HG02970 (cell line): ENCODE data around the gene SMPD3.

ENCODE experiments used
- ATAC-seq: cut with Tn5 transposase; IDR thresholded peaks from one replicate; pipeline ENCODE4 v1.9.1; 2021; ENCODE audit warnings: mild to moderate bottlenecking, moderate library complexity, moderate number of reproducible peaks; ENCODE audit not compliant: unreplicated experiment, low FRiP score

SMPD3 gene

DNA sequence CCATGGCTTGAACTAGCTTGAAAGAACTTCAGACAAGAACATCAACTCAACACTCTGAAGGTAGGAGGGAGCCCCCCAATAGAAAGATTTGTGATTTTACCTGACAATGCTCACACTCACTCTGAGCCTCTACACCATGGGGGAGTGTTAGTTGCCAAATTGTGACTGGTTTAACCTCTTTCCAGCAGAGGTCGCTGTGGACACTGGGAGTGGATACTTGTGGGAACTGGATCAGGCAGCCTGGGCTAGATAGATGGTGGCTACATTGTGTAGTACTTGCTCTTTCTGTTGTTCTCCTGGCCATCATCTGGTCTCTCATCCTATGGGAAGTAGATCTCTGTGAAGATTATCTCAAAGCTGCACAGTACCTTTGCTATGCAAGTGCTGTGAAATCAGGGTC is 2.9 kb downstream of the SMPD3 start:
- no peak for ATAC-seq

DNA sequence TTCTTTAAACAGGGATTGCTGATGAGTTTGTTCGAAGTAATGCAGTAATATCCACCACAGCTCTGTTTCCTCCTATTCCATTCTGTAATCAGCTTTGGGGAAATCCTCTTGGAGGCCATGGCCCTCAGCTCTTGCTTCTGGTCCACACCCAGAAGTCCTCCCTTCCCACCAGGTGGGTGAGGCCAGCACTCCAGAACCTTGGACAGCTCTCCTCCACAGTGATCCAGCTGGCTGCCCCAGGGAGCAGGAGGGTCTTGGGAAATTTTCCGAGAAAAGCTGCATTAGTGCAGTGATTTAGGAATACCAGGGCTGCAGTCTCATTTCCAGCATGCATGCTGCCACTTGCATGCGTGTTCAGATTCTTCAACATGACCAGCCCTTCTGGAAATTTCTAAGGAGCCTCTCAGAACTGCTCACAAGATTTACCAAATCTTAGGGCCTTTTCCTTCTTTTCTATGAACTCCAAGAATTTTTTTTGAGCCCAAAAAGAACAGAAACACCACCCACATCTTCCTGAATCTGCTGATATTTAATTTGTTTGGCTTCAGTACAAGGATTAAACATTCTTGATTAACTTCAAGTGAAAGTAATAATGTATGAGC is 4.2 kb downstream of the SMPD3 start:
- ATAC-seq, result no peak

DNA sequence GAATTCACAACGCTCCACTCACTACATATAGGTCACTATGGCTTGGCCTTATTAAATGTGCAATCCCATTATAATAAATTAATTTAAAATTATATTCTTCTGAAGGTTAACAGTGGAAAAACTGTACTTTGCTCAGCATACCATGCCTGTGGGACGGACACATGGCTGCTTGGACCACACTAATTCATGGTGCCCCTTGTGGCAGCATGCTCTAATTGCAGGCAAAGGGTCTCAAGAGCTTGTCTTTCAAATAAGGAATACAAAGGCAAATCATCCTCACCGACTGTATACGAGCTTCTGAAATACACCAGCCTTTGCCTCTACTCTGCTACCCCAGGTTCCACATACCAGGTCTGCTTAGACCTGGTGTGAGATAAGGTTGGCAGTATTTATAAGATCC is 11.7 kb downstream of the SMPD3 start:
- no peak for ATAC-seq

DNA sequence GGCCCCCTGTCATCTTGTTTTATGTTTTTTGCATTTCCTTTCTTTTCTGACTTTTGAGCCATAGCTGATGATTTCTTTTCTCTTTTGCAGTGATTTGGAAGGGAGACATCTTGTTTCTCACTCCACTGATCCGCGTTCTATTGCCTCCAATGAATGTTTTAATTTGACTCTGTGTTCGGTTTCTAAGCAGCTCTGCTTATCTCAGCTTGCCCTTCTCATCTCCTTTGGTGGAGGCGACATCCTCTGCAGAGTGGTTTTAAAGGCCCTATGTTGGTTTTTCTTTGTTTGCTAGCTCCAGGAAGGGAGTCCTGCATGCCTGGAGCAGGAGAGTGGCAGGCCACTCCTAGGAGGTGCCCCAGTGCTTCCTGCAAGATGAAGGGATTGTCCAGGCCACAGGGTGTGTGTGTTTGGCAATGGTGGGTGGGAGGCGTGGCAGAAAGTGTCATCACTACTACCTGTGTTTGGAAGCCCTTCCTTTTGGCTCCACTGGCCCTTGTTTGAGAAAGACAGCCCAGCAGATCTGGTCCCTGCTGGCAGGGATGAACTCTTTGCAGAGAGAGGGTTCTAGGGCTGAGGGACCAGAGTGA is 13.6 kb downstream of the SMPD3 start:
- no peak for ATAC-seq

DNA sequence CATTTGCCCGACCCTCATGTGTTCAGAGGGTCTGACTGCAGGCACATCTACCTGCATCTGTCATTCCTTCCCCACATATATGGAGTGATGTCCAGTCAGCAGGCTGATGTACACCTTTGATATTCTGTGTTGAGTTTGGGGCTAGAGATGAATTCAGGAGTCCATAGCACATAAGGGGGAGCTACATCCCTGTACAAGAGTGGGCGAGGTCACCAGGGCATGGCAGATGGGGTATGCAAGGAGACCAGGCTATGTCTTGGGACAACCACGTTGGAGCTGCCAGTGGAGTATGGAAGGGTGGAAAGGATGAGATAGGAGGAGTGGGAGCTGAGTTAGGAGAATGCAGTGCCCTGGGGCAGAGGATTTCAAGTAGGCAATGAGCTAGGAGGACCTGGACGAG is 15.0 kb downstream of the SMPD3 start:
- no peak for ATAC-seq

DNA sequence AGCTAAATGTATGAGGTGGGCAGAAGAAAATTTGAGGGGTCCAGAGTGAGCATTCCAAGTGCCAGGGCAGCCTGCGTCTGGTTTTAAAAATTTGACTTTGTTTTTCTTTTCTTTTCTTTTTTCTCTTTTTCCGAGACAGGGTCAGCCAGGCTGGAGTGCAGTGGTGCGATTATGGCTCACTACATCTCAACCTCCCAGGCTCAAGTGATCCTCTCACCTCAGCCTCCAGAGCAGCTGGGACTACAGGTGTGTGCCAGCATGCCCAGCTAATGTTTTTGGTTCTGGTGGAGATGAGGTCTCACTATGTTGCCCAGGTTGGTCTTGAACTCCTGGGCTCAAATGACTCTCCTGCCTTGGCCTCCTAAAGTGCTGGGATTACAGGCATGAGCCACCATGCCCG is 15.6 kb downstream of the SMPD3 start:
- ATAC-seq, result no peak

DNA sequence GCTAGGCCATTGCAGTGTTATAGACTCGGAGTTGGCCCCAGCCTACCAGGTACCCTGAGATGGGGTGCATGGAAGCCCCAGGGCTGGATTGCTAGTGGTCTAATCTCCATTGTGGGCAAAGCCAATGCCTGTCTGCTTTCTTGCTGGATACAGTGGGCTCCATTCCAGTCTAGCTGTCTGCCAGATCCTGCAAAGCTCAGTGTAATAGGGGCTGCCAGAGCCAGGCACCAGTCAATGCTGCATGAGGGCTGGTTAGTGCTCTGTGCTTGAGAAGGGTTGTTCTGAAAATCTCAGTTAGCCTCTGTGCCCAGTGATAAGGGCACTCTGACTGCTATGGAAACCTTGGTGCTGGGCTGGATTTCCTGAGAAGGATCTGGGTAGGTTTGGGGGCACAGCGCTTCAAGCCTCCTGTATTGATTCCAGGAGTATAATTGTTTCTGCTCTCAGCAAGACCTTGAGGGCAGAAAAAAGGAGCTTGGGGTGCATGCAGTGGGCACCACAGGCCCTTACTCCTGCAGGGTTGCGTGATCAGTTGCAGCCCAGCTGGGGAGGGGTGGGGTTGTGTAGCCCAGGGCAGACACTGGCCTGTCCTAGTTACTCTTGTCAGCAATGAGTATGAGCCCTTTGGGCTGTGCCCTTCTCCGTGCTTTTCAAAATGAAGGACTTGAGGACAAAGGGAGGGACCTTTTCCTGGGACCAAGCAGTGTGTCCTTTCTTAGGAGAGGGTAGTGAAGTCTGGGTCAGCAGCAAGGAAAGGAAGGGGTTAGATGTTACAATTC is 19.0 kb downstream of the SMPD3 start:
- no peak for ATAC-seq

DNA sequence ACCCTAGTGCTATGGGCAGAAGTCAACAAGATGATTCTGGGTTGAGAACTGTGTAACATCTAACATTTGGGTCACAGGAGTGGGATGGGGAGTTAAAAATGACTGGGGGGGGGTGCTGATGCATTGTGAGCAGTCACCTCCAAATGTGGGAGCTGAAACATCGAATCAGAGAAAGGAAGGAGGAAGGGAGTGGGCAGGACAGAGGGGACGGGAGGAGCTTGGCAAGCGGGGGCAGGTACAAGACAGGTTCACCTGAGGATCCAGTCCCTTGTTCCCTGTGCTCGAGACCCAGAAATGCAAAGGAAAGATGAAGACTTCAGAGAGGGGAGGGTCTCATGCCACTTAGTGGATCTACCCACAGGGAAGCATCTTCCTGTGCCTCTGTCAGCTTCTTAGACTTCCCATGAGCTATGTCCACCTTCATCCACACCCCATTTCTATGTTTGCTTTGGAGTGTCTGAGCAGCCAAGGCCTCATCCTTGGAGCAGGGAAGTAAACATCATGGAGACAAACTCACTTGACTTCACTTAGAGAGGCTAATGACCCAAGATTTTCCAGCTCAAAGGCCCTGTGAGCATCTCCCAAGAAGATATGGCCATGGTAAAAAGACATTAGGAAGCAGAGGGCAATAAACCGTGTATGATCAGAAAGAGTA is 20.5 kb downstream of the SMPD3 start:
- no peak for ATAC-seq

DNA sequence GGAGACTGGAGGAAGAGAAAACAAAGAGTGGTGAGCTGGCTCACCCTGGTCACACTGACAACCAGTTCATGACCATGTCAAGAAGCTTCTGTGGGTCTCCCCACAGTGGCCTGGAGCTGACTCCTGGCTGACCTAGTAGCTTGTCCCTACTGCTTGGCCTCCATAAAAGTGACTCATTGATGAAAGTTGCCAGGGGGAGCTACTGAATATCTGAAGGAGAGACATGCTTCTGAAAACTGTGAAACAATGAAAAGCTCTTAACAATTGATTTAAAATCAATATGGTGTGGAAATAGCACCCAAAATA is 22.0 kb downstream of the SMPD3 start:
- ATAC-seq, result no peak

DNA sequence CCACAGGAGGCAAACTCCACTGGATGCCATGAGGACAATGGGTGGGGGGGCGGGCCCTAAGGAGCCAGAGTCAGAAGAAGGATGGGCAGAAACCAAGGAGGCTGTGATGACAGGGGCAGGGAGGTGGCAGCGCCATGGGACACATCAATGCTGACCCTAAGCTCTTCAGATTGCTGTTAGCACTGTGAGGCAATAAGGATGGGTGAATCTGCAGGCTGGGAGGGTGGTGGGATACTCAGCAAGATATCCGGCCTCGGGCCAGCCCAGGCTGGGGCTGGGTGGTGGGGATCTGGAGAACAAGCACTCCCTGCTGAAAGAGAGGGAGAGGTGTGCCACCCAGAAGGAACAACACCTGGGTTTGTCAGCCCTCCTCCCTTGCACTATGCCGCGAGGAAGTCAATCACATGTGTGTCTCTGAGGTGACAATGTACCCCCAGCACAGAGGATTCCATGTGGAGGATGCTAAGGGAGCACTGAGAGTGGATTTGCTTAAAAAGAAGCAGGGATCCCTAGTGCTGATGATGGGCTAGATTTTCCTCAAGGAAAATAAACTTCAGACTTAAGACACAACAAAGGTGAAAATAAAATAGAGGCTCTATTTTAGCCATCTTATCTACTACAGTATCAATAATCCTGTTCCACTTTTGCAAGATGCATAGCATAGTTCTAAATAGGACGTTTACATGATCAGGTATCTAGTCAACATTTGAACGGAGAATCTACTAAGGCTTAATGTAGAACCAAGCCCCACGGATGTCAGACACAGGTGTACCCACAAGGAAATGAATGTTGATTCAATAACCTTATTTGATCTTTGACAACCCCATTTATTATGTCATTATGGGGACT is 22.6 kb downstream of the SMPD3 start:
- no peak for ATAC-seq

DNA sequence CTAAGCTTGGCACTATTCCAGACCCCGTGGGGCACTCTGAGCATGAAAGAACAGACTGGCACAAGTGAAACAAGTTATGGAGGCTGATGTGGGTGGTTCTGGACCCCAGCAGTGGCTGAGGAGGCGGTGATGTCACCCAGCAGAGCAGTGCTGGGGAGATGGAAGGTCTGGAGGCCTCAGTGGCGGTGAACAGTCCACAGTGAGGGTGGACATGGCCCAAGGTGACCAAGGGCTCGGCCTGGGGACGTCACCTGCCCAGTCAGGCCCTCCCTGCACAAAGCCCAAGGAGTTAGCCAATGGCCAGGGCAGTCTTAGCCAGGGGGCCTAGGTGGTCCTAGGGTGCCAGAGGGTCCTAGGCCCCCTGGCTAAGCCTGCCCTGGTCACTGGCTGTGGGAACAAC is 24.5 kb downstream of the SMPD3 start:
- no peak for ATAC-seq

DNA sequence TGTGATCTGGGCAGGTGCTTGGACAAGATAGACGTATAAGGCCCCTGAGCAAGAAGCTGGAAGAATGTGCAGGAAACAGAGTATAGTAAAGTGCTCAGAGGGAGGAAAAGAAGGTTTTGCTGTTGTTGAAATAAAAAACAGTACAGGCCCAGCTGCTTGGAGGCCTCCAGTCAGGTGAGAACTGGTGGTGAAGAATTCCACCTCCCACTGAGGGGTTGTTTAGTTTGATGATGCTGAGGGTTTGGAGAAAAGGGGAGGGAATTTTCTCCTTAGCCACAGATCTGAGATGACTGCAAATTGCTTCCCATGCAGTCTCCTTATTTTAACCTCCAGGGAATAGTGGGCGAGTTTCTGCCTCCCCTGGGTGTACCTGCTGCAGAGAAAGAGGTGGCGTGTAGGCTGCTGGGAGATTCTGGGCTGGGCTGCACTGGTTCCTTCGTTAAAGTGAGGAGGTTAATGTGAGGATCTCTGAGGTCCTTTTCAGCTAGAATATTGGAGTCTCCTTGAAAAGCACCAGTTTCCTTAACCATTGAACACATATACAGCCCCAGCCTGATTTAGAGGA is 25.8 kb downstream of the SMPD3 start:
- ATAC-seq, result no peak

DNA sequence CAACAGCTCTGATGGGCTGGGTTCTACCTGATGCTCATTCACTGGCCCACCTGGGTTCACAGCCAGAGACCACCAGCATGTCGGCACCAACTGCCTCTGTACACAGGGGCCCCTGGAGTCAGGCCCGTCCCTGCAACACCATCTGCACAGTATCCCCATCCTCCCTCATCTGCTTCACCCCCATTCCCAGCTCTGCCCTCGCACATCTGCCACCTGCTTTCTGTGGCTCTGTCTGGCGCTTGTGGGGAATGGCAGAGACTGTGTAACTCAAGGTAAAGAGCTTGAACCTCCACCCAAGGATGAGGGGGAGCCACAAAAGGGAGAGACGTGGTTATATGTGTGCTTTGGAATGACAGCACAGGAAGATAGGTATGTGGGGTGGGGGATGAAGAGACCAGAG is 27.2 kb downstream of the SMPD3 start:
- no peak for ATAC-seq

DNA sequence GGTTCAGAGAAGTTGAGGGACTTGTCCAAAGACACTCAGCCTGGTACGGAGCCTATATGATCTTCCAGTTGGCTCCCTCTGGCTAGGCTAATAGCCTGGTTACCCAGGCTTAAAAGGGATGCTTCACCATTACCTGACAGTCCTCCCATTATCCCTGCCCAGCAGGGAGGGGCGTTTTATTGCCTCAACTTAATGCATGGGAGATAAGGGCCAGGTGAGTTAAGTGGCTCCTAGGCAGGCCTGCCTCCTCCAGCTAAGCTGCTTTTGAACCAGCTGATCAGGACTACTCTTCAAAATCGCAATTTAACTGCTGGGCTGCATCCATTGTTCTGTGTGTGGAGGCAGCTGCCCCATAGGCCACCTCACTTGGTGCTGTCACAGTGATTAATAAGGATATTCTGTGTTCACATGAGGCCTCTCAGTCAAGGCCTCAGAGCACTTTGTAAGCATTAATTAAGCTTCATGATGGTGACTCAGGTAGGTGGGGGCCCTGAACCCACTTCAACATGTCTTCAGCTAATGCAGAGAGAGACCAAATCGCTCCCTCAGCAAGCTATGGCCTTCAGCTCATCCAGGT is 27.9 kb downstream of the SMPD3 start:
- ATAC-seq, result no peak

DNA sequence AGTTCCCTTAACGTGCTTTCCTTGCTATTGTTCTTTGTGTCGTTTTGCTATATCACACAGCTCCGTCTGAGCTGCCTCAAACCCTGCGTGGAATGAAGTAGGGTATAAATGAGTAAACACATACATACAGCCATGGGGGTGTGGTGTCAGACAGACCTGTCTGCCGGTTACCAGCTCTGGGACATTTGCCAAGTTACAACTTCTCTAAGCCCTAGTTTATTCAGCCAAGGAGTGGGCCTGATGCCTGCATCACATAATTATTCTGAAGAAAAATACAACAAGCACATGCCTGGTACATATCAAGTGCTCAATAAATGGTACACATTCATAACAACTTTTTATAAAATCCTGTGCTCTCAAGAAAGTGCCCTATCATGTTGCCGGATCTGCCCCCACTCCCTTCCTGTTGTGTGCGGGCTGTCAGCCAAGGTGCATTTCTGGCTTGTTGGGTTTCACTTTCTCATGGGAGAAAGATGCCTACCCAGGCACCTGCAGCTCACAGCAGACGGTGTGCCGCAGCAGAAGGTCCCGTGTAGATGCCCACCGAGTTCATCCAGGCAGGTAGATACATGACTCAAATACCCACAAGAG is 30.5 kb downstream of the SMPD3 start:
- peak; percentile 56 for ATAC-seq

DNA sequence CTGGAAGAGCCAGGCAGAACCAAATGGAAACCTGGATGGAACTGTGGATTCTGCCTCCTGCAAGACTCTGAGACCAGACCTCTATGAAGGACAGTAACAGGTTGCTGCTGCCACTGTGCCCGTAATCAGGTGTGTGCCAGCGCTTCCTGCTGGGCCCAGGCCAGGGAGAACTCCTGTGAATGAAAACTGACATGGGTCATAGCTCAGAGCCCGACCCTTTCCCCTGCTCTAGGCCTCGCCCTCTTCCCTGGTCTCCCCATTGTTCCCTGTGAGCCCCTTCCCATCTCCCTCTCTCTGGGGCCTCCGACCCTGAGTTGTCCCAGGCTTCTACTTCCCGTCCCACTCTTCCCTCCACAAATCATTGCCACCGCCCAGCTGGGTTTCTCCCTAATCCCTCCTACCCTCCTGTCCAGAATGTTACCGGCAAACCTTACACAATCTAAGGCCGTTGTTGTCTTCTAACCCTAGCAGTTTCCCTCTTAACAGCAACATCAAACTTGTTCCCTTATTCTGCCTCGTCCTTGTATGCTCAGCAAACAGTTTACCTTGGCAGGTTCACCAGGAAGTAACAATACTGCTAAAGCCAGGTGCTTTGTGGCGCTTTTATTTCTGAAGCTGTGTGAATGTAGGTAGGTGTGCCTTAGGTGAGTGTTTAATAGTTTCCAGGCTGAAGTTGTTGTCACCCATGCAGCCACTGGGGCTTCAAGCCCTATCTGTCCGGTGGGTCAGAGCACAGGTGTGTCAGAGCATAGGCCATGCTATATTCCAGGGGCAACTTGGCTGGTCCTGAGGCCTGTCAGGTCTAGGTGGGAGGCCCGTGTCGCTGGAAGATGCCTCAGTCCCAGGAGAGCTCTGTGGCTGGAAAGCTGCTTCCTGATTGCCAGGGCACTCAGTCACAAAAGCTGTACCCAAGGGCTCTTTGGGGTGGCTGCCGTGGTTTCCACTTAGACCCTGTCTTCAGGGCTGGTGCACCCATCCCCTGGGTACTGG is 32.0 kb downstream of the SMPD3 start:
- no peak for ATAC-seq

DNA sequence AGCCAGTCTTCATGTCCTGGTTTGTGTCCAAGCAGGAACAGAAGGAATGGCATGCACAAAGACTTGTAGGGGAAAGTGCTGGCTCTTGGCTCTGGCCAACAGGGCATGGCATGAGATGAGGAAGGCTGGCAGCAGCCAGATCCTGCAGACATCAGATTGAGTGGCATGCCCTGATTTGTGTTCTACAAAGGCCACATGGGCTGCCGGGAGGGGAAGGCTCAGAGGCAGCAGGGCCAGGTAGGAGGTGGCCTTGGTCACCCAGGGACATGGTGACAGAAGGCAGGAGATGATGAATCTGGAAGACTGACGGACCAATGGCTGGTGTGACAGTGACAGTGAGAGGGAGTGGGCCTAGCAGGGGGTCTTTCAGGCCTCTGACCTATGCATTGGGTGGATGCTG is 33.7 kb downstream of the SMPD3 start:
- ATAC-seq, result no peak

DNA sequence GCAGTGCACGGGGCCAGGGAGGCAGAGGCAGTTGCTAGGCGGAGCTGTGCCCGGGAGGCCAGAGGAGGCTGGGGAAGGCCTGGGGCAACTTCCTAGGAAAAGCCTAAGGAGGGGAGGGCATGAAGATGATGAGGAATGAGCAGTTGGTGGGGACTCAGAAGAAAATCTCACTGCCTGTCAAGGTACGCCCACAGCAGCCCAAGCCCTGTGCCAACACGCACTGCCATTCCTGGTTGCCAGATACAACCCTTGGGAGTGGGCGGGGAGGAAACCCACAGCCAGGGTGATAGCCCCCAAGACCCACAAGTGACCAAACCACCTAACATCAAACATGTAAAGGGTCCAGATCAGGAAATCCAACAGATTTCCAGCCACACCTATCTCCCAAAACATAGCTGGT is 36.2 kb downstream of the SMPD3 start:
- ATAC-seq, result no peak

DNA sequence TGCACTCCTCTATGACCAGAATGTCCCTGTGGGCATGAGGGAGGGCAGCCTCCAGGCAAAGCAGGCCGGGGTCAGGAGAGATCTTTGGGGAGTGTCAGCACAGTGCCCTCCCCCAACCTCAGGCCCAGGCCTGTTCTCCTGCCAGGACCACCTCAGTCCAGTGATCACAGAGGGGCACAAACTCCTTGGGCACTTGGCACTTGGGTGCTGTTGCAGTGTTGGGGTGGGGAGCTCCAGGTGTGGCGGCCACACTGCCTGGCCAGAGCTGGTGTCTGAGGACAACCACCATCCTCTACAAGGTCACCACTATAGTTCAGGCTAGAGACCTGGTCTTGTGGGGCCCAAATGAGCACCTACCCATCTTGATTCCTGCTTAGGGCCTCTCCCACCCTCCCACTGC is 37.2 kb downstream of the SMPD3 start:
- no peak for ATAC-seq
